Mucosa of descending colon (tissue), 3 donors: ENCODE results near the gene RUFY1. TPM values are rescaled to one million over a fixed set of nuclear protein-coding genes. Genes with fewer than 3 reads are reported as not detected.
"Not testable (repeated sequence)": the region's sequence is repeated elsewhere in the genome, so short reads cannot be mapped to it uniquely, and the experiment has no call there.

ENCODE experiments used
- ATAC-seq: fragments of 200-7000 bp; cut with Tn5 transposase; one replicate; pipeline ENCODE4 v1.9.1; 2020; ENCODE audit warnings: mild to moderate bottlenecking, moderate library complexity
- DNase-seq, 3 donors: peaks; one replicate each; pipeline ENCODE4 v3.0.0-alpha.2; 2020
- H3K36me3 ChIP-seq: fragments of 200-600 bp; one replicate; pipeline ENCODE4 v1.8.0; 2021; ENCODE audit warnings: low read depth, mild to moderate bottlenecking
- H3K4me1 ChIP-seq: fragments of 200-600 bp; one replicate; pipeline ENCODE4 v1.8.0; 2021; ENCODE audit warnings: low read depth, mild to moderate bottlenecking
- H3K4me3 ChIP-seq: fragments of 200-600 bp; one replicate; pipeline ENCODE4 v1.8.0; 2021; ENCODE audit warnings: mild to moderate bottlenecking
- H3K9me3 ChIP-seq: fragments of 200-600 bp; one replicate; pipeline ENCODE4 v1.8.0; 2021; ENCODE audit warnings: mild to moderate bottlenecking
- intact Hi-C, 2 donors: fragments of 100-400 bp; cut with DNase I in 1 of 2; cut with micrococcal nuclease in 1 of 2; formaldehyde crosslinking; loops; one replicate each; pipeline versions ENCODE4 v1.11.0 to v1.11.1; 2022; cut with DNase I, micrococcal nuclease
- total RNA-seq, 3 donors: library from RNA; stranded (reverse); fragmentation: NEBNext Ultra II Directional in 2 of 3; extraction: Animal tissue kit (Norgen Biotek cat#: 25700) in 2 of 3; gene quantifications; one replicate each; pipeline versions ENCODE4 v1.2.1 to v1.2.4, GENCODE V29; 2021 to 2023
- TF ChIP-seq, protein P1 (sequence below): fragments of 200-600 bp; IDR thresholded peaks from one replicate; pipeline ENCODE4 v1.8.0; 2022; ENCODE audit warnings: antibody characterized with exemption, mild to moderate bottlenecking
- donor health status: DM: no; HTN: no; CAD: no; lungs with moderate emphysema.
- donor health status: DM: no; HTN: no; CAD: no.
- donor health status: DM: no; HTN: yes; CAD: no.

Gene RUFY1
- total RNA-seq, 3 donors from 2014 or later, result 34.2 to 55.5 (median 45.0) TPM

DNA sequence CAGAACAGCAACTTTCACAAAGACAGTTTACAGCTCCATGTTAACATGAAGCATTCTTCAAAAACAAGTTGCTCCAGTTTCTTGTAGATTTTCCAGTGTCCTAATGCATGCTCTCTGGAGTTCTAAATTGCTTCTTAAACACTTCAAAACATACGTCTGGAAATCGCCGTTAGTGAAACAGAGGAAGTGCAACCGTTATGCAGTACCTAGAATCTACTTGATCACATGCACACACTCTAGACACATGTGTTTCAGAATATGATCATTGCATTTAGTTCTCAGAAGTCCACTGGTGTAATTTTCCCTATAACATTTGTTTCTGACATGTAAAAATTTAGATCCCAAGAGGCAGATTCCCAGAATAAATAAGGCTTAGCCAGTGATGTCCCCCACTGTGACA lies 41.1 kb upstream of the RUFY1 start:
- ATAC-seq (no peak), DNase-seq (no peak)
- Histone ChIP-seq H3K4me3 (no peak overlapping the region), H3K9me3 (no peaks in the 10 kb centered on the region), H3K4me1 (no peaks in the 10 kb centered on the region), H3K36me3 (no peaks in the 10 kb centered on the region)
- intact Hi-C loops, result no loop called here
- TF ChIP-seq, protein P1, sequence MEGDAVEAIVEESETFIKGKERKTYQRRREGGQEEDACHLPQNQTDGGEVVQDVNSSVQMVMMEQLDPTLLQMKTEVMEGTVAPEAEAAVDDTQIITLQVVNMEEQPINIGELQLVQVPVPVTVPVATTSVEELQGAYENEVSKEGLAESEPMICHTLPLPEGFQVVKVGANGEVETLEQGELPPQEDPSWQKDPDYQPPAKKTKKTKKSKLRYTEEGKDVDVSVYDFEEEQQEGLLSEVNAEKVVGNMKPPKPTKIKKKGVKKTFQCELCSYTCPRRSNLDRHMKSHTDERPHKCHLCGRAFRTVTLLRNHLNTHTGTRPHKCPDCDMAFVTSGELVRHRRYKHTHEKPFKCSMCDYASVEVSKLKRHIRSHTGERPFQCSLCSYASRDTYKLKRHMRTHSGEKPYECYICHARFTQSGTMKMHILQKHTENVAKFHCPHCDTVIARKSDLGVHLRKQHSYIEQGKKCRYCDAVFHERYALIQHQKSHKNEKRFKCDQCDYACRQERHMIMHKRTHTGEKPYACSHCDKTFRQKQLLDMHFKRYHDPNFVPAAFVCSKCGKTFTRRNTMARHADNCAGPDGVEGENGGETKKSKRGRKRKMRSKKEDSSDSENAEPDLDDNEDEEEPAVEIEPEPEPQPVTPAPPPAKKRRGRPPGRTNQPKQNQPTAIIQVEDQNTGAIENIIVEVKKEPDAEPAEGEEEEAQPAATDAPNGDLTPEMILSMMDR, result no peak

DNA sequence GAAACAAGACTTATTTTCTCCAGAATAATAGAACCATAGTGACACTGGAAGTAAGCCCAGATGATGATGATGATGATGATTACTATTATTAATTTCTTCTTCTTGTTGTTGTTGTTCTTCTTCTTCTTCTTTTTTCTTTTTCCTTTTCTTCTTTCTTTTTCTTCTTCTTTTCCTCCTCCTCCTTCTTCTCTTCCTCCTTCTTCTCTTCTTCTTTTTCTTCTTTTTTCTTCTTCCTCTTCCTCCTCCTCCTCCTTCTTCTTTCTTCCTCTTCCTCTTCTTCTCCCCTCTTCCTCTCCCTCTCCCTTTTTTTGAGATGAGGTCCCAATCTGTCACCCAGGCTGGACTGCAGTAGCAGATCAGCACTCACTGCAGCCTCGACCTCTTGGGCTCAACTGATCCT lies 40.5 kb upstream of the RUFY1 start:
- TF ChIP-seq, protein P1, result no peak
- intact Hi-C loops, result no loop called here
- Histone ChIP-seq H3K9me3 (no peaks in the 10 kb centered on the region), H3K36me3 (no peaks in the 10 kb centered on the region), H3K4me1 (no peaks in the 10 kb centered on the region), H3K4me3 (no peak overlapping the region)
- DNase-seq, result no peak
- no peak for ATAC-seq

DNA sequence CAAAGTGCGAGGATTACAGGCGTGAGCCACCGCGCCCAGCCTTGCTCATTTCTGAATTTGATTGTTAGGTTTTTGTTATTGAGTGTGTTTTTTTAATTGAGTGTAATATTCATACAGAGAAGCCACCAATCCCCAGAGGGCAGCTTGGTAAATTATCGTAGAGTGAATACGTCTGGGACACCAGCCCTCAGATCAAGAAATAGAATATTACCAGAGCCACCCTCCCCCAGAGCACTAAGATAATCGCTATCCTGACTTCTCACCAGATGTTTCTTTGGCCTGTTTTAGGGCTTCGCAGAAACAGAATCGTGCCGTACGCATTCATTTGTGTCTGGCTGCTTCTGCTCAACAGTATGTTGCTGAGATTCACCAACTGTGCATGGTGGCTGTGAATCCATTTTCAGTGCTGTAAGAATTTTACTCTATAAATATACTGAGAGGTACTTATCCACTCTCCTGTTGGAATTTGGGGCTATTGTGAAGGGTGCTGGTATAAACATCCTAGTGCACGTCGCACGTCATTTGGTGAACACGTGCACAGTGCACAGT lies 37.8 kb upstream of the RUFY1 start:
- no peak overlapping the region for H3K4me3 ChIP-seq
- H3K9me3 ChIP-seq, result no peaks in the 10 kb centered on the region
- ATAC-seq, result no peak
- no peaks in the 10 kb centered on the region for H3K4me1 ChIP-seq
- no peak for DNase-seq
- intact Hi-C loops, result no loop called here
- no peaks in the 10 kb centered on the region for H3K36me3 ChIP-seq
- TF ChIP-seq, protein P1, result no peak

DNA sequence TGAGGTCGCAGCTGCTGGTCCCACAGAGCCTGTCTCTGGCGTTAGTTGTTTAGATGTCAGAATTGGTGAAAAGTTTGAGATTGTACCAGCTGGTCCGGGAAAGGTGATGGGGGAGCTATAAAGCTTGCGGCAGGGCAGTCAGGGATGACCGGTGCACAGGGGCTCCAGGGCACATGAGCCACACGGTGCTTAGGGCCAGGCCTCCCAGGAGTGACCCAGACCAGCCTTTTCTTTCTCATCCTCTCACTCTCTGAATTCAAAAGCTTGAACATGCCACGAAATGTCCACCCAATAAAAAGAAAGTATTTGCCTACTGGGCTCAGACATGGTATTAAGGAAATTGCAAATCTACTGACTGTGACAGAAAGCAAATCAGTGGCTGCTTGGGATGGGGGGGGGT lies 34.9 kb upstream of the RUFY1 start:
- DNase-seq, intact Hi-C loops, H3K9me3 ChIP-seq, H3K4me1 ChIP-seq, ATAC-seq, H3K4me3 ChIP-seq, H3K36me3 ChIP-seq: not testable (repeated sequence)

DNA sequence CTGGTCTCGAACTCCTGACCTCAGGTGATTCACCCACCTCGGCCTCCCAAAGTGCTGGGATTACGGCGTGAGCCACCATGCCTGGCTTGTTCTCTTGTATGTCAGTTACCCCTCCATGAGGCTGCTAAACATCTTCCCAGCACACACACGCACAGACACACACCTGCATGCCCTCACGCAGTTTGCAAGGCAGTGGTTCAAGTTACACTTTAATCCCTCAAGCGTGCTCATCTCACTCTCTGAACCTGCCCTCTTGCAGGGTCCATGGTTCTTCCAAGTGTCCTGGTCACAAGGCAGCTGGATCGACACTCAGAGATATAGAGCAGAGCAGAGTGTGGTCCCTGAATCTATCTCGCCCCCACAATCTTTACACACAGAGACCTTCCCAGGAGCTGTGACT lies 34.1 kb upstream of the RUFY1 start:
- TF ChIP-seq, protein P1, result no peak
- Histone ChIP-seq H3K4me3 (no peak overlapping the region), H3K4me1 (no peaks in the 10 kb centered on the region), H3K9me3 (no peaks in the 10 kb centered on the region), H3K36me3 (no peaks in the 10 kb centered on the region)
- intact Hi-C loops, result no loop called here
- DNase-seq (no peak), ATAC-seq (no peak)

DNA sequence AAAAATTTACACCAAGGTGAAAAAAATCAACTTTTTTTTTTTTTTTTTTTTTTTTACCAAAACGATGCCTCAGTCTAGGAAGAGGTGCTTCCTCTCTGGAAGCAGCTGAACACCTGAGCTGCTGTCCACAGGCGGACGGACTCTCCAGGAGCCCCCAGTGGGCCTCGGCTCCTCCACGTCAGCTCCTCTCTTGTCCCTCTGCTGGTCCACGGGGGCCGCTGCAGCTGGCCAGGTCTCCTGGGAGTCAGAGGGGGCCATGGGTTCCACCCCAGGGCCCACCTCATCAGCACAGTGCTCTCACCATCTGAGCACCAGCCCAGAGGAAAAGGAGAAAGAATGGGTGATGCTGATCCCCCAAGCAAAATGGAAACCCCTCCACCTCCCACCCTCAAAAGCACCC lies 32.6 kb upstream of the RUFY1 start:
- H3K4me3 ChIP-seq, intact Hi-C loops, ATAC-seq, H3K9me3 ChIP-seq, H3K36me3 ChIP-seq, H3K4me1 ChIP-seq, DNase-seq: not testable (repeated sequence)

DNA sequence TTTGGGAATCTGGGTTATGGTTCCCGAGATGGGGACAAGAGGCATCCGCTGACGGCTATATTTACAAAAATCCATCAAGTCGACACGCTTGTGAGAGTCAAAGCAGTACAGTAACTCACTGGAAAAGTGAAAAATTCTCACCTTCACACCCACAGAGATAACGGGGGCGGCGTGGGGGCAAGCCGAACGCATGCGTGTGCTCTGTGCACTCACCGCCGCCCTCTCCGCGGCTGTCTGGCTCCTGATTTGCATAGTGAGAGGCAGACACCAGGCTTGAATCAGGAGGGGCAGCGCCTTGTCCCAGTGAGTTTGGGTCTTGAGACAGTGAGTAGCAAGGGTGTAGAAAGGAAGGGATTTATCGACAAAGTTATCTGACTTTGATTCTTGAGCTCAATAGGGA lies 32.0 kb upstream of the RUFY1 start:
- H3K4me3 ChIP-seq, ATAC-seq, H3K4me1 ChIP-seq, H3K9me3 ChIP-seq, H3K36me3 ChIP-seq, intact Hi-C loops, DNase-seq: not testable (repeated sequence)

DNA sequence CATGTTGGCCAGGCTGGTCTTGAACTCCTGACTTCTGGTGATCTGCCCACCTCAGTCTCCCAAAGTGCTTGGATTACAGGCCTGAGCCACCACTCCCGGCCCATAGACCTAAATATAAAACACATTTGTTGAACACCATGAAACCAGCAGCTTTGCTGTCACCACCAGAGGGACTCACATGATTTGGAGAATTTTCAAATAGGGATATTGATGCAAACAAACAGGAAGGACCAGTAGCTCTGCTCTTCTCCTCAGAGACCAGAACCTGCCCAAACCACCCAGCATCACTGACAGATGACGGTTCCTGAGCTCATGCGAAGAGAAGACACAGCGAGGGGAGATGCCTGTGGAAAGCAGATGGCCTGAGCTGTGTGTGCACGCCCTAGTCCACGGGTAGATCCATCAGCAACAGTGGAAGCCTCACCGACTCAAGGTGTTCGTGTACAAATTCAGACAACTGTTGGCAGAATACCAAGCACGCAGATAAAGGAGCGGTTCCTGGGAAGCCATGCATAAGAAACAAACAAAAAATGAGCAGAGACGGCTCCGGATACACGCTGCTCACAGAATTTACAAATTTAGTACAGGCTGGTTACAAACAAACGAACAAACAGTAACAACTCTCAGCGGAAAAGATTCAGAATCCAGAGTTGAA lies 30.8 kb upstream of the RUFY1 start:
- H3K36me3 ChIP-seq, H3K9me3 ChIP-seq, DNase-seq, intact Hi-C loops, ATAC-seq, H3K4me1 ChIP-seq, H3K4me3 ChIP-seq: not testable (repeated sequence)

DNA sequence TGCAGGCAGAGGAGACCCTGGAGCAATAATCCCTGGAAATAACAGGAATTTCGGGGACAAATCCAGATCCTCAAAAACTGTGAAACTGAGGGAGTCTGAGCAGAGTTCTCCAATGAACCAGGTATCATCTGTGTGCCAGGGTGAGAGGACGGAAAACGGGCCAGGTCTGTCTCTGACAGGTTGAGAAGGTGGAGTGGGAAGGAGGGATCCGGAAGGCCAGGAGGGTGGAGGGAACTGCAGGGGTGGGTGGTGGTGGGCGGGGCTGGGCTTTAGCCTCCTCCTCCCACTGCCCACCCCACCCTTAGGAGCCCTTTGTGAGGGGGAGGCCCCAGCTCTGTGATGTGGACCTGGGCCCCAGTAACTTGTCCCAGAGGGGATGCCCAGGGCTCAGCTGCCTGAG lies 28.2 kb upstream of the RUFY1 start:
- intact Hi-C loops, H3K4me1 ChIP-seq, DNase-seq, ATAC-seq, H3K4me3 ChIP-seq, H3K36me3 ChIP-seq, H3K9me3 ChIP-seq: not testable (repeated sequence)
